GM21717 (cell line): ENCODE data around the gene TTC4.

Source experiments
- ATAC-seq: cut with Tn5 transposase; IDR thresholded peaks from one replicate; pipeline ENCODE4 v1.9.1; 2021; ENCODE audit warnings: mild to moderate bottlenecking, moderate library complexity; ENCODE audit not compliant: unreplicated experiment

TTC4 gene

DNA sequence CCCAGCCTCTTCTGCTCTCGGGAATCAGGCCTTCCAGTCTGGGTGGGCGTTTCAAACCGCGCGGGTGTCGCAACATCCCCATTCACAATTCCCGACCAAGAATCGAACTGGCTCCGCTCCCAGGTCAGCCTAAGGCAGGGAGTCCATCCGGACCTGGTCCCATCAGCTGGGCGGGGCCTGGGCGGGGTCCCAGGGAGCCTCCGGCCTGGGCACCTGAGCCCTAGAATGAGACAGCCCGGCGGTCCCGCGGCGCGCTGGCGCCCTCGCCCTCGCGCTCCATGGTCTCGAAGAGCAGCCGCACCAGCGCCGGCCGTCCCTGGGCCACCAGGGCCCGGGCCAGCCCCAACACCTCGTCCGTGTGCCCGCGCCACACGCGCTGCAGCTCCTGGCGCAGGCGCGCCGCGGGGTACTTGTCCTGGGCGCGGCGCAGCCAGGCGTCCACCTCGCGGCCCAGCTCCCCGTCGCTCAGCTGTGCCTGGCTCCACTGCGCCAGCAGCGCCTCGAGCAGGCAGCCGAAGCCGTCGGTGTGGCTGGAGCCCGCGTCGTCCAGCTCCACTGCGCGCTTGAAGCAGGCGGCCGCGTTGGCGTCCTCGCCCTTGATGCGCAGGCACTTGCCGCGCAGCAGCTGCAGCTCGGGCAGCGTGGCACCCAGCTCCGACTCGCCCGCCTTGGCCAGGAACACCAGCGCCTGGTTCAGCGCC lies 65.5 kb downstream of the TTC4 start:
- ATAC-seq, result no peak

- ATAC-seq, result no peak
Observed at GRCh38 chr1:54782156-54782555, 66.5 kb downstream of the TTC4 start.

- no peak for ATAC-seq
Observed at GRCh38 chr1:54782588-54782987, 66.9 kb downstream of the TTC4 start.

GRCh38 chr1:54784066-54784465 lies 68.4 kb downstream of the TTC4 start:
- ATAC-seq, result no peak

GRCh38 chr1:54786778-54787177 lies 71.1 kb downstream of the TTC4 start:
- no peak for ATAC-seq

DNA sequence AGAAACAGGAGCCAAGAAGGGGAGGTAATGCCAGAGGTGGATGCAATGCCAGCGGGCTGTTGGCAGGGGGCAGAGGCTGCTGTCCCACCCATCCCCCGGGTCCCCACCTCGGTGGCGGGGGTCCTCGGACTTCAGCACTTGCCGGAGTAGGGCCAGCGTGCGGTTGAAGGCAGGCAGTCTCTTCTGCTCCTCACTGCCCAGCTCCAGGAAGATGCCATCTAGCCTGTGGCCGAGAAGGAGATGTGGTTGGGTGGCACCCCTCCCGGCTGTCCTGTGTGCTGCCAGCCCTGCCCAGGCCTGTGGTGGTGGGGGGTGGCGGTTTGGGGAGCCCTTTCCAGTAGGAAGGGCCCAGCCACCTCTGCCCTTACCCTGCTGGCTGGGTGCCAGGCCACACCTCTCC lies 71.9 kb downstream of the TTC4 start:
- ATAC-seq, result no peak

- ATAC-seq, result no peak
Observed at GRCh38 chr1:54788459-54788858, 72.8 kb downstream of the TTC4 start.

DNA sequence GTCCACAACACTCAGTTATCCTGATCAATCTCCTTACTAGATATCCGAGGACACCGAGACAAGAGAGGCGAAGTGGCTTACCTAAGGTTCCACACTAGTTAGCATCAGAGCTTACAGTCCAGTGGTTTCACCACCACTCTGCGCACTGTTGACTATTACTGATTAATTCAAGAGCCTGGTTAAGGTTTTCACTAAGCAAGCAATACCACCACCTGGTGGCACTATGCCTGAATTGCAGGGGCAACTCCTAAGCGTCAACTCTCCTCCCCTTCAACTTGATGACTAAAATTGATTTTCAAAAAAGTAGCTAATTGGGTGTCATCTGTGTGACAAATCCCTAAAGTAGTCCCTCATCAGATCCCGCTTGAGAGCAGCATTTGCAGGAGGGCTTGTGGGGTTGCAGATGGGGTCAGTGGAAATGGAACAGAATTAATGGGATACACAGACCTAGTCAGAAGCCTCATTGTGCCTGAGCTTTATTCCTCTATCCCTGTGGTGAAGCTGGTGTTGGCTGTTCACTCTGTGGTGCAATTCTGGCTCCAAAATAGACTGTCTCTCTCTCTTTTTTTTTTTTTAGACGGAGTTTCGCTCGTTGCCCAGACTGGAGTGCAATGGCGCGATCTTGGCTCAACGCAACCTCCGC lies 76.3 kb downstream of the TTC4 start:
- no peak for ATAC-seq
